Ovary (tissue), 9 donors: ENCODE measurements around the gene NMBR. TPM values are rescaled to one million over a fixed set of nuclear protein-coding genes. Genes with fewer than 3 reads are reported as not detected.

Experiments used
- DNase-seq, 5 donors: peaks; one replicate each; pipeline ENCODE4 v3.0.0-alpha.2; 2019 to 2020
- H3K27ac ChIP-seq, 2 donors: fragments of 200-600 bp; one replicate each; pipeline versions ENCODE4 v1.5.1 to v1.8.0; 2019 to 2022
- H3K27me3 ChIP-seq: fragments of 200-600 bp; one replicate; pipeline ENCODE4 v1.8.0; 2022
- H3K36me3 ChIP-seq: fragments of 200-600 bp; sonication (generic); one replicate; pipeline ENCODE4 v1.5.1; 2019
- H3K4me1 ChIP-seq: one replicate; pipeline ENCODE4 v1.8.1; 2013; ENCODE audit warnings: mild to moderate bottlenecking, moderate library complexity; ENCODE audit not compliant: insufficient read depth
- H3K4me3 ChIP-seq: fragments of 200-600 bp; sonication (generic); one replicate; pipeline ENCODE4 v1.5.1; 2017
- H3K9me3 ChIP-seq, 2 donors: fragments of 200-600 bp in 1 of 2; sonication (generic) in 1 of 2; one replicate each; pipeline versions ENCODE4 v1.5.1 to v1.8.1; 2013 to 2019; ENCODE audit warnings: mild to moderate bottlenecking in 1 of 2, moderate library complexity in 1 of 2
- EP300 ChIP-seq: sonication (generic); formaldehyde crosslinking; IDR thresholded peaks from one replicate; pipeline ENCODE4 v1.6.1; 2017; ENCODE audit warnings: antibody characterized with exemption
- POLR2A ChIP-seq: fragments of 450-650 bp; IDR thresholded peaks from one replicate; pipeline ENCODE4 v1.6.1; 2017; ENCODE audit warnings: antibody characterized with exemption, mild to moderate bottlenecking, moderate library complexity
- WGBS, 3 donors: extraction: QIAGEN DNeasy Blood & Tissue Kit in 1 of 3; methylation state at CpG; one replicate each; pipeline versions ENCODE4 v1.1.5 to v1.1.7; 2013 to 2017; 5-methylcytosine and 5-hydroxymethylcytosine counted together
- intact Hi-C, 4 donors: fragments of 100-400 bp; cut with DNase I; formaldehyde crosslinking; loops; one replicate each; pipeline versions ENCODE4 v1.11.0 to v1.15.1; 2022 to 2023
- polyA plus RNA-seq, 2 donors: library from polyadenylated mRNA; stranded (reverse); fragments of 200-250 nt in 1 of 2; fragments of 350-450 nt in 1 of 2; fragmentation: Illumina TruSeq in 1 of 2; extraction: RNeasy Lipid Tissue Mini Kit (QIAGEN cat#74804) in 1 of 2; gene quantifications; one replicate each; pipeline ENCODE4 v1.2.3, GENCODE V29; 2013 to 2014
- total RNA-seq, 7 donors: library from RNA; depleted of rRNA in 2 of 7; stranded (reverse); fragments of >200 nt in 2 of 7; fragmentation: NEBNext Ultra II Directional in 3 of 7; extraction: Animal tissue kit (Norgen Biotek cat#: 25700) in 3 of 7; gene quantifications; one replicate each; pipeline versions ENCODE4 v1.1.0 to v1.2.4, GENCODE V29; 2016 to 2023
- TF ChIP-seq, protein P1 (sequence below), 3 donors: fragments of 450-650 bp in 2 of 3; fragments of 200-600 bp in 1 of 3; IDR thresholded peaks; one replicate each; pipeline versions ENCODE4 v1.5.1 to v1.8.0; 2016 to 2022; ENCODE audit warnings: antibody characterized with exemption in 3 of 3, mild to moderate bottlenecking in 1 of 3
- donor health status: DM: no; HTN: no; CAD: no; lungs with moderate emphysema.
- donor health status: DM: no; HTN: no; CAD: no.
- donor health status: Bipolar disorder and iron deficiency.
- donor health status: DM: yes; HTN: yes; CAD: no.
- donor health status: DM: no; HTN: no; CAD: no.
- donor health status: DM: yes; HTN: yes; CAD: no.

NMBR gene
- total and polyA plus RNA-seq, 9 donors: 0.20 TPM; not detected in 8

DNA sequence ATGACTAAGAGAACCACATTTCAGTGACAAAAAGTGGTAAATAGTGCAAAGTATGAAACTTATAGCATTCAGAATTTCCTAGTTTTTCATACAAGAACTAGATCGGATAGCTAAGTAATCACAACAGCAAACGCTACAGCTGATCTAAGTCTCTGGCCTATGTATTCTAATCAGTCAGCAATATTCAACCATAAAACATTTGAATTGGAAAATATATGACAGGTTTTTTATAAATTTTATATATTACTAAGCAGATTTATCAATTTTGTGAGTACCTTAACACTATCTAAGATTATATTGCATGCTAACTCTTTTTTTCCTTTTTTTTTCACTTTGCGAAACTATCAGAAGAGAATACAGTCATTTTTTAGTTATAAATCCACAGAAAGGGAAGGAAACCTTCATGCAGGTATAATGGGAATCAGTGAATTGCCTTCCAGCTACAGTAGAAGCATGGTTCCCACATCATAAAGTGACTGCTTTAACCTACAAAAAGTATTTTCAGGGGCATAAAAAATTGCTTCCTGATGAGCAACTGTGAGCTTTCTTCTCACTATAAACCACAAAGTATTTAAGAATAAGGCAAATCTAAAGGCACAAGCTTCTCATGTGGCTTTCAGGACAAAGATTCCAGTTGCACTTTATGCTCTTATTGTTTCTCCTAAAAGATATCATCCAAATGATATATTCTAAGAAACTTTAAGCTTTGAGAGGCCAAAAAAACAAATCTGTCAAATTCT is 88.2 kb downstream of the NMBR start:
- H3K27me3 ChIP-seq: no peaks in the 10 kb centered on the region
- intact Hi-C loops: no loop called here
- TF ChIP-seq EP300: no peak
- no peak for TF ChIP-seq POLR2A
- TF ChIP-seq, protein P1, sequence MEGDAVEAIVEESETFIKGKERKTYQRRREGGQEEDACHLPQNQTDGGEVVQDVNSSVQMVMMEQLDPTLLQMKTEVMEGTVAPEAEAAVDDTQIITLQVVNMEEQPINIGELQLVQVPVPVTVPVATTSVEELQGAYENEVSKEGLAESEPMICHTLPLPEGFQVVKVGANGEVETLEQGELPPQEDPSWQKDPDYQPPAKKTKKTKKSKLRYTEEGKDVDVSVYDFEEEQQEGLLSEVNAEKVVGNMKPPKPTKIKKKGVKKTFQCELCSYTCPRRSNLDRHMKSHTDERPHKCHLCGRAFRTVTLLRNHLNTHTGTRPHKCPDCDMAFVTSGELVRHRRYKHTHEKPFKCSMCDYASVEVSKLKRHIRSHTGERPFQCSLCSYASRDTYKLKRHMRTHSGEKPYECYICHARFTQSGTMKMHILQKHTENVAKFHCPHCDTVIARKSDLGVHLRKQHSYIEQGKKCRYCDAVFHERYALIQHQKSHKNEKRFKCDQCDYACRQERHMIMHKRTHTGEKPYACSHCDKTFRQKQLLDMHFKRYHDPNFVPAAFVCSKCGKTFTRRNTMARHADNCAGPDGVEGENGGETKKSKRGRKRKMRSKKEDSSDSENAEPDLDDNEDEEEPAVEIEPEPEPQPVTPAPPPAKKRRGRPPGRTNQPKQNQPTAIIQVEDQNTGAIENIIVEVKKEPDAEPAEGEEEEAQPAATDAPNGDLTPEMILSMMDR (IDR thresholded peaks at IDR 0.05): no peak
- no peaks in the 10 kb centered on the region for H3K4me1 ChIP-seq
- no peak overlapping the region for H3K27ac ChIP-seq
- no peak for DNase-seq
- no peaks in the 10 kb centered on the region for H3K36me3 ChIP-seq
- H3K4me3 ChIP-seq: no peak overlapping the region
- WGBS, 3 donors: 52 to 60% (median 60%) methylated on average over 3 of the region's 3 CpGs
- no peaks in the 10 kb centered on the region for H3K9me3 ChIP-seq

DNA sequence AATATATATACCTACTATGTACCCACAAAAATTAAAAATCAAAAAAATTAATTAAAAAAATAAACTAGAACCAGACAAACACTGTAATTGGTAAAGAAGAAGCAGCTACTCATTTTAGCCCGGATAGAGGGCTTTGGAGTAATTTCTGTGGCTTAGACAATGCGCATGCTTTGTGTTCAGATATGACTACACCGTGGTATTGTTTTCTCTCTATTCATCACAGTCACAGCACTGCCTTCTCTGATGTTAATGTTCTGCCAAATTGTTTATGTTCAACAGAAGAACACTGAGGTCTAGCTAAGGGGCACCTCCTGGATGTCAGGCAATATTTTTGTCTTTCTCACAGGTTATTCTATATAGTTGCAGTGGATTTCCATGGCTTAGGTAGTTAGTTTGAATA is 91.7 kb downstream of the NMBR start:
- H3K4me3 ChIP-seq: no peak overlapping the region
- no peaks in the 10 kb centered on the region for H3K27me3 ChIP-seq
- DNase-seq: no peak
- H3K9me3 ChIP-seq: no peaks in the 10 kb centered on the region
- TF ChIP-seq, protein P1 (IDR thresholded peaks at IDR 0.05): no peak
- H3K4me1 ChIP-seq: no peaks in the 10 kb centered on the region
- no peak overlapping the region for H3K27ac ChIP-seq
- no peaks in the 10 kb centered on the region for H3K36me3 ChIP-seq
- intact Hi-C loops: no loop called here
- 73 to 83% (median 76%) methylated on average over 3 of the region's 3 CpGs for WGBS, 3 donors

DNA sequence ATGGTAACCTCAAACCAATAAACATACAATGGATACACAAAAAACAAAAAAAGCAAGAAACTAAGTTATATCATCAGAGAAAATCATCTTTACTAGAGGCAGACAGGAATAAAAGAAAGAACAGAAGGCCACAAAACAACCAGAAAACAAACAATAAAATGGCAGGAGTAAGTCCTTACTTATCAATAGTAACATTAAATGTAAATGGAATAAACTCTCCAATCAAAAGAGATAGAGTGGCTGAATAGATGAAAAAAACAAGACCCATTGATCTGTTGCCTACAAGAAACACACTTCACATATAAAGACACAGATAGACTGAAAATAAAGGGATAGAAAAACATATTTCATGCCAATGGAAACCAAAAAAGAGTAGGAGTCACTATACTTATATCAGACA is 95.5 kb downstream of the NMBR start:
- TF ChIP-seq POLR2A (no peak), EP300 (no peak)
- TF ChIP-seq, protein P1 (IDR thresholded peaks at IDR 0.05): no peak
- H3K4me1 ChIP-seq: no peaks in the 10 kb centered on the region
- peaks cover 1% of the 10 kb centered on the region for H3K27me3 ChIP-seq
- no peaks in the 10 kb centered on the region for H3K9me3 ChIP-seq
- H3K36me3 ChIP-seq: no peaks in the 10 kb centered on the region
- intact Hi-C loops: no loop called here
- no peak overlapping the region for H3K4me3 ChIP-seq
- DNase-seq: no peak
- no peak overlapping the region for H3K27ac ChIP-seq

DNA sequence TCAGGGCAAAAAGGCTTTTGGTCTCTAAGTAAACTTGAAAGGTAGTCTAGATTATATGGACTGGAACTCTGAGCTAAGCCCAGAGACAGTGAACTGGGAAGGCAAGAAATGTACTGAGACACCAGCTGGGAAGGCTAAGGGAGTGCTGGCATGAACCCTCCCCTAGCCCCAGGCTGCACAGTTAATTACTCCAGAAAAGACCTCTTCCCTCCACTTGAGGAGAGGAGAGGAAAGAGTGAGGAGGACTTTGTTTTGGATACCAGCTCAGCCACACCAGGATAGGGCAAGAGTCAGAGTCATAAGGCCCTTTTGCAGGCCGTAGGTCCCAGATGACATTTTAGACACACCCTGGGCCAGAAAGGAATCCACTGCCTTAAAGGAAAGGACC is 98.3 kb downstream of the NMBR start:
- Histone ChIP-seq H3K4me3 (no peak overlapping the region), H3K9me3 (no peaks in the 10 kb centered on the region), H3K27me3 (peaks cover 4% of the 10 kb centered on the region), H3K27ac (no peak overlapping the region), H3K4me1 (no peaks in the 10 kb centered on the region), H3K36me3 (no peaks in the 10 kb centered on the region)
- DNase-seq: no peak
- TF ChIP-seq EP300: no peak
- intact Hi-C loops: no loop called here
- WGBS, 3 donors: 82 to 86% (median 83%) methylated on average over 1 of the region's 1 CpG

DNA sequence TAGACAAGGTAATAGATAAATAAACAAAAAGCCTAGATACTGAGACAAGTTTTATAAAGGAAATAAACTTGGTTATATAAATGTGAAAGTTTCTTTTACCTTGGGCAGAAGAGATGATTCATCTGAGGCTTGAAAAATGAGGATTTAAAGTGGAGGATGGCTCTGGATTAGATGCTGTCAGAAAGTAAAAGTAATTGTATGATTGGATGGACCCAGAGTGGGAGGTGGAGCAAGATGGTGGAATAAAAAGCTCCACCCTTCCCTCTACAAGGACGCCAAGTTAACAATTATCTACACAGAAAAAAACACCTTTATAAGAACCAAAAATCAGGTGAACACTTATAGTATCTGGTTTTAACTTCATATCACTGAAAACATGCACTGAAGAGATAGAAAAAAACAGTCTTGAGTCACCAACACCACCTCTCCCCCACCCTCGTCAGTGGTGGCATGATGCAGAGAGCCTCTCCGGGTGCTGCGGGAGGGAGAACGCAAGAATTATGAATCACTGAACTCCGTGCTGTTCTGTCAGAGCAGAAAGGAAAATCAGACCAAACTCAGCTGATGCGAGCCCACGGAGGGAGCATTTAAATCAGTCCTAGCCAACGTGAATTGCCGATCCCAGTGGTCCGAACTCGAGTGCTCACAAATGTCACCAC is 98.9 kb downstream of the NMBR start:
- WGBS, 3 donors: 85 to 89% (median 87%) methylated on average over 12 of the region's 12 CpGs
- Histone ChIP-seq H3K27me3 (peaks cover 4% of the 10 kb centered on the region), H3K9me3 (no peaks in the 10 kb centered on the region), H3K4me3 (no peak overlapping the region), H3K36me3 (no peaks in the 10 kb centered on the region), H3K27ac (no peak overlapping the region), H3K4me1 (no peaks in the 10 kb centered on the region)
- no peak for TF ChIP-seq POLR2A
- TF ChIP-seq, protein P1 (IDR thresholded peaks at IDR 0.05): no peak
- TF ChIP-seq EP300: no peak
- intact Hi-C loops: no loop called here
- no peak for DNase-seq
